Suprapubic skin (tissue), 4 donors: Measurements from ENCODE around the gene GNA12.

Experiments
- CTCF ChIP-seq, 2 donors: fragments of 200-600 bp in 1 of 2; fragments of 450-650 bp in 1 of 2; sonication (generic) in 1 of 2; IDR thresholded peaks; one replicate each; pipeline ENCODE4 v1.5.1; 2016 to 2019; ENCODE audit warnings: antibody characterized with exemption in 2 of 2, mild to moderate bottlenecking in 1 of 2, moderate library complexity in 1 of 2
- POLR2A ChIP-seq, 2 donors: fragments of 450-650 bp; IDR thresholded peaks; one replicate each; pipeline ENCODE4 v1.6.1; 2017; ENCODE audit warnings: antibody characterized with exemption in 2 of 2, mild to moderate bottlenecking in 2 of 2, moderate library complexity in 2 of 2
- POLR2AphosphoS5 ChIP-seq, 3 donors: sonication (generic); formaldehyde crosslinking; IDR thresholded peaks; one replicate each; pipeline ENCODE4 v1.6.1; 2017; ENCODE audit warnings: antibody characterized with exemption in 3 of 3

- TF ChIP-seq POLR2A (IDR thresholded peaks at IDR 0.05) = no peak
- TF ChIP-seq CTCF (IDR thresholded peaks at IDR 0.05) = peak; percentile 84
- TF ChIP-seq POLR2AphosphoS5 (IDR thresholded peaks at IDR 0.05) = no peak
Observed at GRCh38 chr7:2864999-2865670, 21.0 kb upstream of the GNA12 start.
